AG10803 (cell line): ENCODE results near the gene LHFPL6.

ENCODE experiments used
- DNase-seq: peaks from one replicate; pipeline ENCODE4 v3.0.0; 2010; ENCODE audit warnings: low read depth
- H3K4me3 ChIP-seq: 2 replicates; pipeline ENCODE4 v1.5.1; 2011; ENCODE audit warnings: mild to moderate bottlenecking, low read length, control low read depth
- TF ChIP-seq, protein P1 (sequence below): conservative IDR thresholded peaks from 2 replicates; pipeline ENCODE4 v1.5.1; 2011; ENCODE audit warnings: mild to moderate bottlenecking, low read length, control low read depth, inconsistent platforms

The LHFPL6 gene

GRCh38 chr13:39567569-39567968 lies 35.4 kb downstream of the LHFPL6 start:
- H3K4me3 ChIP-seq: no peak overlapping the region
- TF ChIP-seq, protein P1, sequence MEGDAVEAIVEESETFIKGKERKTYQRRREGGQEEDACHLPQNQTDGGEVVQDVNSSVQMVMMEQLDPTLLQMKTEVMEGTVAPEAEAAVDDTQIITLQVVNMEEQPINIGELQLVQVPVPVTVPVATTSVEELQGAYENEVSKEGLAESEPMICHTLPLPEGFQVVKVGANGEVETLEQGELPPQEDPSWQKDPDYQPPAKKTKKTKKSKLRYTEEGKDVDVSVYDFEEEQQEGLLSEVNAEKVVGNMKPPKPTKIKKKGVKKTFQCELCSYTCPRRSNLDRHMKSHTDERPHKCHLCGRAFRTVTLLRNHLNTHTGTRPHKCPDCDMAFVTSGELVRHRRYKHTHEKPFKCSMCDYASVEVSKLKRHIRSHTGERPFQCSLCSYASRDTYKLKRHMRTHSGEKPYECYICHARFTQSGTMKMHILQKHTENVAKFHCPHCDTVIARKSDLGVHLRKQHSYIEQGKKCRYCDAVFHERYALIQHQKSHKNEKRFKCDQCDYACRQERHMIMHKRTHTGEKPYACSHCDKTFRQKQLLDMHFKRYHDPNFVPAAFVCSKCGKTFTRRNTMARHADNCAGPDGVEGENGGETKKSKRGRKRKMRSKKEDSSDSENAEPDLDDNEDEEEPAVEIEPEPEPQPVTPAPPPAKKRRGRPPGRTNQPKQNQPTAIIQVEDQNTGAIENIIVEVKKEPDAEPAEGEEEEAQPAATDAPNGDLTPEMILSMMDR: no peak
- DNase-seq: no peak

GRCh38 chr13:39566216-39566869 lies 36.6 kb downstream of the LHFPL6 start:
- TF ChIP-seq, protein P1: no peak
- no peak overlapping the region for H3K4me3 ChIP-seq
- DNase-seq: no peak

- H3K4me3 ChIP-seq: peak overlapping the region; percentile 10
- DNase-seq: peak; percentile 97
- TF ChIP-seq, protein P1: no peak
Observed at GRCh38 chr13:39565036-39565949, 37.7 kb downstream of the LHFPL6 start.

DNA sequence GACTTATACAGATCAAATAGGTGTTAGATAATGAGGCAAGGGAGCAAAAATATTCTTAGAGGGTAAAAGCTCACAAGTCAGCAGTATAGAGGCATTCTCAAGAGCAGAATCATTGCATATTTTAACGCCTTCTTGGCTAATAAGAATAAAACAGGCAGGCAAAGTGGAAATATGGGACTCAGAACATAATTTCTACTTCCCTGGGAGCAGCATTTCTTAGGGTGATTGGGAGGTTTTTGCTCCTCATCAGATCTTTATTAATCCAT lies 39.6 kb downstream of the LHFPL6 start:
- peak; percentile 24 for DNase-seq
- TF ChIP-seq, protein P1: no peak
- no peak overlapping the region for H3K4me3 ChIP-seq

GRCh38 chr13:39561971-39562370 lies 41.0 kb downstream of the LHFPL6 start:
- no peak overlapping the region for H3K4me3 ChIP-seq
- TF ChIP-seq, protein P1: no peak
- no peak for DNase-seq

GRCh38 chr13:39559847-39560246 lies 43.1 kb downstream of the LHFPL6 start:
- TF ChIP-seq, protein P1: no peak
- no peak overlapping the region for H3K4me3 ChIP-seq

GRCh38 chr13:39557285-39557955 lies 45.6 kb downstream of the LHFPL6 start:
- DNase-seq: no peak
- H3K4me3 ChIP-seq: no peak overlapping the region
- TF ChIP-seq, protein P1: no peak

More at GRCh38 chr13:39559847-39560246, 43.1 kb downstream of the LHFPL6 start:
- DNase-seq: no peak
